Activated T-cell treated with anti-CD3 and anti-CD28 coated beads for 1 hour (primary cell): ENCODE data around the gene LRWD1.

Experiments used
- DNase-seq: peaks from one replicate; pipeline ENCODE4 v3.0.0-alpha.2; 2020; ENCODE audit warnings: low read depth

Gene LRWD1

DNA sequence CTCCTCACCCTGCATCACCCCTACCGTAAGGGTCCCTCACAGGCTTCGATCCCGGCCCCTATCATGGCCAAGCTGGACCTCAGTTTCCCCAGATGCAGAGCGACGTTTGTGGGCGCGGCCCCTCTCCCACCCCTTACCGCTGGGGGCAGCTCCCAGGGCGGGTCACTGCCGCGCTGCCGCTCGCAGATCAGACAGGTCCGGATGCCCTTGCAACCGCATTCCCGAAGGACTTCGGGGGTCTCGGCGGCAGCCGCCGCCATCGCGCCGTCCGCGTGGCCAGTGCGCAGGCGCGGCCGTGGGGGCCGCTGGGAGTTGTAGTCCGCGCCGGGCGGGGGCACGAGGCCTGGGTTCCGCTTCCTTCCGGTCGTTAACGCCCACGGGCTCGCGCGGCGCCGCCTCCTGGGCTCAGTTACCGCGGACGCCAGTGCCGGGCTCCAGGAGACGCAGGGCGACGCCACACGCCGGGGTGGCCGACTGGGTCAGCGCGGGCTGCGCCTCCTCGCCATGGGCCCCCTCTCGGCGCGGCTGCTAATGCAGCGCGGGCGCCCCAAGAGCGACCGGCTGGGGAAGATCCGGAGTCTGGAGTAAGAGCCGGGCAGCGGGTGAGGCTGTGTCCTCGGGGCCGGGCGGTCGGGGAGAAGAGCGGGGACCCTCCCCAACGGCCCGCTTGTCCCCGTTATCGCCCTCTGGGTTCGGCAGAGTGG, at the start of gene LRWD1, which contains the start of gene ALKBH4:
Gene LRWD1 (plus strand): TSS at position 408 of the 704 bp plus-strand sequence. CDS start 97 bp downstream, at position 505.
Gene ALKBH4 (minus strand): TSS at position 287 of the 704 bp plus-strand sequence. CDS start 27 bp downstream, at position 260.
- DNase-seq = peak; percentile 93

- peak; percentile 36 for DNase-seq
These were observed 49.0 kb upstream of the LRWD1 start for GRCh38 chr7:102415685-102416225.

DNA sequence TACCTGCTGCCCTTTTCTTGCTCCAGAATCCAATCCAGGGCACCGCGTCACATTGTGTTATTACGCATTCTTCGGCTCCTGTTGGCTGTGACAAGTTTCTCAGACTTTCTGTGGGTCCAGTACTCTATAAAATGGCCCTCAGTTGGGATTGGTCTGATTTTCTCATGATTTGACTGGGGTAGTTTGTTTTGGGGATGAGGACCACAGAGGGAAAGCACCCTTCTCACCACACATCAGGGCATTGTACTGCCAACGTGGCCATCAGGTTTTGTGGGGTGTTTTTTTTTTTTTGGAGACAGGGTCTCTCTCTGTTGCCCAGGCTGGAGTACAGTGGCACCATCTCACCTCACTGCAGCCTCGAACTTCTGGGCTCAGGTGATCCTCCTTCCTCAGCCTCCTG, 48.4 kb upstream of the LRWD1 start:
- DNase-seq = no peak

DNA sequence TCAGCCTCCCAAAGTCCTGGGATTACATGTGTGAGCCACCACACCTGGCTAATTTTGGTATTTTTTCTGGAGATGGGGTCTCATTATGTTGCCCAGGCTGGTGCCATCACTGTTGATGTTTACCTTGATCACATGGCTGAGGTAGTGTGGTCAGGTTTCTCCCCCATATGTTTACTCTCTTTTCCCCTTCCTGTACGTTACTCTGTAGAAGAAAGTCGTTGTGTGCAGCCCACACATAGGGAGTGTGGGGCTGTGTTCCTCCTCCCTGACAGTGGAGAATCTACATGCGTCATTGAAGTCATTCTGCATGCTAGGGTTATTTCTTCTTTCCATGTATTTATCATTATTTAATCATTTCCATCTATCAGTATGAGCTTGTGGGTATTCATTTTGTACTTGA, 47.7 kb upstream of the LRWD1 start:
- no peak for DNase-seq

GRCh38 chr7:102418592-102418991, 46.2 kb upstream of the LRWD1 start:
- DNase-seq = no peak

DNA sequence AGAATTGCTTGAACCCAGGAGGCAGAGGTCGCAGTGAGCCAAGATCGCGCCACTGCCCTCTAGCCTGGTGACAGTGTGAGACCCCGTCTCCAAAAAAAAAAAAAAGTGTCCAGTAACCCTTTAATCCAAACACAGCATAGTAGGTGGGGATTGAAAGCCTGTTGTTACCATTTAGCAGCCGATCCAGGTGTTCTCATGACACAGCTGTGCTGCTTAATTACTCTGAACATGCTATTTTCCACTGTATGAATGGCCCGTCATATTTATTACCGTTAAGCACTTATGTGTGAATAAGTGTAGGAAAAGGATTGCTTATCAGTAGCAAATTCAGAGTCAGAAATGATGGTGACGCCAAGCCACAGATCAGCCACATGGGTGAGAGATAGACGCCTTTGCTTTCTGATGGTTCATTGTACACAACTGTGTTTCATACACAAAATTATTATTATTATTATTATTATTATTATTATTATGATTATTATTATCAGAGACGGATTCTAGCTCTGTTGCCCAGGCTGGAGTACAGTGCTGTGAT, 43.0 kb upstream of the LRWD1 start:
- no peak for DNase-seq

DNA sequence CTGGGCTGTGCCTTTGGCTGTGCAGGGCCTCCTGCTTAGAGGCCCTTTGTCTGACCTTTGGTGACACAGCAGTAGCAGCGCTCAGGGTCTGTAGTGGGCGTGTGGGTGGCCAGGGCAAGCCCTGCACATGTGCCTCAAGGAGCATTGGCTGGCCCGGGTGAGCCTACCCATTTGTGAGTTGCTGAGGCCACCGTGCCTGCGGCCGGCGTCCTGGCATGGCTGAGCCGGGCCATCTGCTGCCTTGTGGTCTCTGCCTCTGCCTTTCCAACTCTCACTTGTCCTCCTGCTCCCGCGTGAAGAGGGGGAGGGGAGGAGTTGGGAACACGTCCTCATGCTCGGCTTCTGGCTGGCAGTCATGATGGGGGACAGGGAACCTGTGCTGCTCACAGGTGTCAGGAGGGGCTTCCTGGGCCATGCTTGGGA, 40.6 kb upstream of the LRWD1 start:
- no peak for DNase-seq

DNA sequence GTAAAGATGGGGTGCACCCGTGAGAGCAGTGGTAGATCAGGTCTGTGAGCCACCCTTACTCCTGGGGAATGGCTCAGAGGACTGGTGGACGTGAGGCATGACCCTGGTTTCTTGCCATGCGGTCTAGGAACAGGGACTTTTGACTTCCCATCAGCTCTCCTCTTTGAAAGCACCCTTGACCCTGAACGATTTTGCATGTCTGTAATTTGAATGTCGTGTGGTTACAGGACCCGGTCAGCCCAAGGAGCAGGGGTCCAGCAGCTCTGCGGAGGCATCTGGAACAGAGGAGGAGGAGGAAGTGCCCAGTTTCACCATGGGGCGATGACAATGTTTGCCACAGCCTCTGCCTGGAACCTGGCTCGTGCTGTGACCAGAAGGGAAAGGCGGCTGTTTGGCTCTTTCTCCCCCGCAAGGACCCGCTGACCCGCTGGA, 40.0 kb upstream of the LRWD1 start:
- DNase-seq = no peak

DNA sequence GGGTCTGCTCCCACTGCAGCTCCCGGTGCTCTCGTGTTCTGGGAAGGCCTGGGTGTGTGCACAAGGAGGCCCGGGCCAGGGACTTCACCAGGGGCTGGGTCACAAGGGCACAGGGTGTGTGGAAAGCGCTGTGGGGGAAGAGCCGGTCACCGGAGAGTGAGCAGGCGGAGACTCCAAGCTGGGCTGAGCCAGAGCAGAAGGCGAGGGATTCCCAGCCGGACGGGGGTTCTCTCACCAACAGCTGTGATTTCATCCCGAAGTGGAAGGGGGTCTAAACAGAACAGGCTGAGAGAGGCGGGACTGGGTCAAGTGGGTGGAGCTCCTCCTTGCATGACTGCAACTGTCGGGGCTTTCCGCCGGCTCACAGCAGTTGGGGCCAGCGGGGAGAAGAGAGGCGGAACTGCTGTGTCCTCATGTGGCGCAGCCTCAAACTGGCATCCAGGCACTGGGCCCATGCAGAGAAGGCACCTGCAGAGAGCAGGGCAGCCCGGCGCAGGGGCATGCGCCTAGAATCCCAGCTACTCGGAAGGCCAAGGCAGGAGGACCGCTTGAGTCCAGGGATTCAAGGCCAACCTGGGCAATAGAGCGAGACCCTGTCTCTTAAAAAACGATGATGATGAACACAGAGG, 39.0 kb upstream of the LRWD1 start:
- DNase-seq = peak; percentile 72

DNA sequence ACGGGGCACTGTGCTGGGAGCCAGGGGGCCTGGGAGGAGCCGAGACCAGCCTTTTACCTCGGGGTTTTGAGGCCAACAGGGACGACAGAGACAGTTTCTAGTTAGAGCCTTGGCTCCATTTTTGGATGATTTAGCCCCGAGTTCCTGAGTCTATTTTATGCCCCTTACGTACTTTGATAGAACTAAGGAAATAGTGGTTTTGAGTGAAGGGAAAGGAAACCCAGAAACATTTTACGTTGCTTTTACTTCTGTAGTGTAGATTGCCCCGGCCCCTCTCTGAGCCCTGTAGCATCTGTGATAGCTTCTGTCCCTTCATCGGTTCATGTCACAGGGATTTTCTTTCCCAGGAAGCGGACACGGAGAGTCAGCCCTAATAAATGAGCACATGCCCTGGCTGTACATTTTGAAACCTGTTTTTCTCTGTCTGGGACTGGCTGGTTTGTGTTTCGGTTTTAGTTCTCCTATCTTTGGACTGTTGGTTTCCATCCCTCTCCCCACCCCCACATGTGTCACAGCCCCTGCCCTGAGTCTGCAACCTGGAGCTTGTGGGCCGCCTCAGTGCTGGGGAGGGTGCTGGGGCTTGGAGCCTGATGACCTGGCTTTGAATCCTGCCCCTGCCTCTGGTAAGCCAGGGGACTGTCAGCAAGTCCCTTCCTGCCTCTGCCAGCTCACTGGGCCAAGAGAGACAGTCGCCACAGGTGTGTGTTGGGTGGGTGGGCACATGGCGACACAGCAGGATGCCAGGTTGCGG, 38.3 kb upstream of the LRWD1 start:
- DNase-seq = peak; percentile 38

- no peak for DNase-seq
These were observed 37.8 kb upstream of the LRWD1 start for GRCh38 chr7:102427019-102427405.

DNA sequence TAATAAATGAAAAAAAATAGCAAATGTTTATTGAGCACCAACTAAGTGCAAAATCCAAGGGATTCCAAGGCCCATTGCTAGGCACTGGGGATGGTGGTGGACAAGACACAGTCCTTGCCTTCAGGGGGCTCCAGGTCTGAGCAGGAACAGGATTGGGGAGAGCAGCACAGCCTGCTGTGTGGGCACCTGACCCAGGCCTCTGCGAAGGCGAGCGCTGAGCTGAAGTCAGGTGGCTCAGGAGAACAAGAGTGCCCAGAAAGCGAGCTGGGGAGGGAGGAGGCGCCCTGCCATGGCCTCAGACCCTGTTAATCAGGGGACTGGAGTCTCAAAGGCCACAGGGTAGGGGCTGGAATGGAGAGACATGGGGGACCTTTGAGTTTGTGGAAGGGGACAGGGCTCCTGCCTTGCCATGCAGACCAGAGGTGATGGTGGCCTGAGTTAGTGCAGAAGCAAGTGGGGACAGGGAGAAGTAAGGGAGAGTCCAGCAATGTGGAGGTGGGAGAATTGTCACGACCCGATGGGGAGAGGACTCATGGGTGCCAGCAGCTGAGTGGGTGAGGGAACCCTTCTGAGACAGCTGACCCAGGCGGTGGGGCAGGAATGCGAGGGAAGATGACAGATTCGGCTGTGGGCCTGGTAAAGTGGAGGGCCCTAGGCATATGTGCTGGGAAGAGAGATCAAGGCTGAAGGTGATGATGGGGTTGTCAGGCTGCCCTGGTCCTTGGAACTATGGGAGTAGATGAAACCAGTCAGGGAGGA, 35.5 kb upstream of the LRWD1 start:
- no peak for DNase-seq

DNA sequence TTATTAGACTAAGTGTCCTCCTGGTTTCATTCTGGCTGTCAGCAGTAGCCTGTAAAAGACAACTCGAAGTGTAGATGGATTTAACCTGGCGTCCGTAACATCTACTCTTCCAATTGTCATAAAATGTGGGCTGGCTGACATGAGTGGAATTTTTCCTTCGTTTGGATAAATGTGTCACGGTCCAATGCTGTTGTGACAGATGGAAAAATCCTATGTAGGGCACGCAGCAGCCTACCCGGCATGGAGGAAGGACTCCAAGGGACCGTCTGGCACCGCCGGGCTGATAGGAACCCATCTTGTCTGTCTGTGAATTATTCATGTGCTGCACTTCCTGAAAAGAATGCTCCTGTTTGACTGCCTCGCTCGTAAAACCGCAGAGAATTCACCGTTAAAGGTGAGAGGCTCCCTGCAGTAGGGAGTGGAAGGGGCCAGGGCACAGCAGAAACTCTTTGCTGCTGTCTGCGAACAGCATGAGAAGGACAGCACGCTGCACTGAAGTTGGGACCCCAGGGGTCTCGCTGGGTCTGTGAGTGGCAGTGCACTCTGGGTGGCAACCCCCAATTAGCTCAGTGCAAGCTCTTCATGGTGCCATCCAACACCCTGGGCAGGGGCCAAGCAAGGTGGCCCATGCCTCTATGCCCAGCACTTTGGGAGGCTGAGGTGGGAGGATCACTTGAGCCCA, 33.0 kb upstream of the LRWD1 start:
- DNase-seq = peak; percentile 40

GRCh38 chr7:102432442-102433218, 32.2 kb upstream of the LRWD1 start:
- no peak for DNase-seq

DNA sequence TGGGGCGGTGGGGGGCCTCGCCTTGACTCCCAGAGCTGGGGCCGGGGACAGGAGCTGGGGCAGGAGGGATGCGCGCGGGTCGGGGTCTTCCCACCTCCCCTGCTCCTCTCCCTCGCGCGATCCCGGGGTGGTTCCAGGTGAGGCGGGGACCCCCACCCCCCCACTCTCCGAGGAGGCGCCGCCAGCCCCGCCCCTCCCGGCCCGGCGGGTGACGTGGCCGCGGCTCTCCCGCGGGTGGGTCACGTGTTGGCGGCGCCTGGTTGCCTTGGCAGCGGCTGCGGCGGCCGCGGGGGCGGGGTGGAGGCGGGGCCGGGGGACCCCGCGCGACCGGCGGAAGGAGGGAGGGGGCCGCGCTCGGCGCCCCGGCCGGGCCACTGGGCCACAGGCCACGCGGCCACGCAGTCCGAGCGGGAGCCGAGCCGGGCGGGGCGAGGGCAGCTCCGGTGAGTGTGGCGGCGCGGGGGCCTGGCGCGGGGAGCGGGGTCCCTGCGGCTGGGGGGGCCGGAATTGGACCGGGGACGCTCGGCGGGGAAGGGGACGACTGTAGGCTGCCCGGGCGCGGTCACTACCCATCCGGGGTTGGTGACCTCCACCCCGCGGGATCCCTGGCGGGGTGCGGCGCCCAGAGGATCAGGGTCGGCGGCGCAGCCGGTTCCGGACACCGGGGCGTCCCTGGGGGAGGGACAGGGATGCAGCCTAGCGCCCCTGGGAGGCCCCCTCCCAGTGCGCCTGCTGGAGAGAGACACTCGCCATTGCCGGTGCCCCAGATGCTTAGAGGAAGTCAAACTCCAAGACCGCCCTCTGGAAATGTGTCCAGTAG, 31.4 kb upstream of the LRWD1 start, which contains the start of gene ORAI2:
Gene ORAI2 (plus strand): TSS at position 357 of the 820 bp plus-strand sequence. CDS start 5,382 bp downstream, outside the sequence.
- peak; percentile 86 for DNase-seq

DNA sequence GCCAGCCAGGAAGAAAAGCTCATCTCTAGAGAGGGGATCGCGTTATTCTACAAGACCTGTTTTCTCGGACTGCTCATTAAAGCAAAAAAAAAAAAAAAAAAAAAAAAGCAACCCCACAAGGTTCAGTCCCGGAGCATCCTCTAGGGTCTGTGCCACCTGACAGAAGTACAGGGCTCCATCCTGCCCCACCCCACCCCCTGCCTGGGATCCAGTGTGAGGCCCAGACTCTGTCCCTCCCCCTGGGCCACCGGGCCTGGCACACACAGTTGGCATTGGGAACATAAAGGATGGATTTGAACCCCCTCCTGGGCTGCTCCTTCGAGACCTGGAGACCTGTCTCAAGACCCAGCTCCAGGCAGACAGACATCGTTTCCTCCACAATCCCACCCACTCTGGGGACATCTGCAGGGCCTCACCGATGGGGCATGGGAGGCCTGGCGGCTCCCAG, 30.7 kb upstream of the LRWD1 start:
- no peak for DNase-seq

- no peak for DNase-seq
These were observed 28.7 kb upstream of the LRWD1 start for GRCh38 chr7:102436118-102436517.

DNA sequence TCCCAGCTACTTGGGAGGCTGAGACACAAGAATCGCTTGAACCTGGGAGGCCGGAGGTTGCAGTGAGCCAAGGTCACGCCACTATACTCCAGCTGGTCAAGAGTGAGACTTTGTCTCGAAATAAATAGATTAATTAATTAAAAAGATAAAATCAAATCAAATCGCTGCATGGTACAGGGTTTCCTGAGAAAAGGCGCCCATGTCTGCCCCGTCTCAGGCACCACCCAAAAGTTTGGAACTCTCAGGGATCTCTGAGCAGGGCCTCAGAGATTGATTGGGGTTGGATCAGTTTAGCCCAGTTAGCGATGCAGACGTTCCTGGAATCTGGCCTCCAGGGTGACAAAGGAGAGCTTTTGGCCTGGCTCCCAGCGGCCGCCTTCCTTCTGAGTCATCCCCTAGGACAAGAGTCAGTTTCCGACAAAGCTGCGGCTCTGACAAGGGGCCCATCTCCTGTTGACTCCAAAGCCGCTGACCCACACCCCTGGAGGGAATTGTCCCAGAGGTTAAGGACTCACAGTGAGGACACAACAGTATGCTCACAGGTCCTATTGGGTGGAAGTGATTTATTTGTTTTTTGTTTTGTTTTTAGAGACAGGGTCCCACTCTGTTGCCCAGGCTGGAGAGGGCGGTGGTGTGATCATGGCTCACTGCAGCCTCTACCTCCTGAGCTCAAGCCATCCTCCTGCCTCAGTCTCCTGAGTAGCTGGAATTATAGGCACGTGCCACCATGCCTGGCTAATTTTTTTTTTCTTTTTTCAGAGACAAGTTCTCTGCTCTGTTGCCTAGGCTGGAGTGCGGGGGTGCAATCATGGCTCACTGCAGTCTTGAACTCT, 24.6 kb upstream of the LRWD1 start:
- no peak for DNase-seq
